Left forelimb (tissue), 1 donor: ENCODE data around the gene USF3.

ENCODE experiments used
- DNase-seq: peaks from one replicate; pipeline ENCODE4 v3.0.0-alpha.2; 2018; ENCODE audit warnings: low spot score

USF3 gene, protein sequence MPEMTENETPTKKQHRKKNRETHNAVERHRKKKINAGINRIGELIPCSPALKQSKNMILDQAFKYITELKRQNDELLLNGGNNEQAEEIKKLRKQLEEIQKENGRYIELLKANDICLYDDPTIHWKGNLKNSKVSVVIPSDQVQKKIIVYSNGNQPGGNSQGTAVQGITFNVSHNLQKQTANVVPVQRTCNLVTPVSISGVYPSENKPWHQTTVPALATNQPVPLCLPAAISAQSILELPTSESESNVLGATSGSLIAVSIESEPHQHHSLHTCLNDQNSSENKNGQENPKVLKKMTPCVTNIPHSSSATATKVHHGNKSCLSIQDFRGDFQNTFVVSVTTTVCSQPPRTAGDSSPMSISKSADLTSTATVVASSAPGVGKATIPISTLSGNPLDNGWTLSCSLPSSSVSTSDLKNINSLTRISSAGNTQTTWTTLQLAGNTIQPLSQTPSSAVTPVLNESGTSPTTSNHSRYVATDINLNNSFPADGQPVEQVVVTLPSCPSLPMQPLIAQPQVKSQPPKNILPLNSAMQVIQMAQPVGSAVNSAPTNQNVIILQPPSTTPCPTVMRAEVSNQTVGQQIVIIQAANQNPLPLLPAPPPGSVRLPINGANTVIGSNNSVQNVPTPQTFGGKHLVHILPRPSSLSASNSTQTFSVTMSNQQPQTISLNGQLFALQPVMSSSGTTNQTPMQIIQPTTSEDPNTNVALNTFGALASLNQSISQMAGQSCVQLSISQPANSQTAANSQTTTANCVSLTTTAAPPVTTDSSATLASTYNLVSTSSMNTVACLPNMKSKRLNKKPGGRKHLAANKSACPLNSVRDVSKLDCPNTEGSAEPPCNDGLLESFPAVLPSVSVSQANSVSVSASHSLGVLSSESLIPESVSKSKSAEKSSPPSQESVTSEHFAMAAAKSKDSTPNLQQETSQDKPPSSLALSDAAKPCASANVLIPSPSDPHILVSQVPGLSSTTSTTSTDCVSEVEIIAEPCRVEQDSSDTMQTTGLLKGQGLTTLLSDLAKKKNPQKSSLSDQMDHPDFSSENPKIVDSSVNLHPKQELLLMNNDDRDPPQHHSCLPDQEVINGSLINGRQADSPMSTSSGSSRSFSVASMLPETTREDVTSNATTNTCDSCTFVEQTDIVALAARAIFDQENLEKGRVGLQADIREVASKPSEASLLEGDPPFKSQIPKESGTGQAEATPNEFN (N-terminal part only)

GRCh38 chr3:113695786-113696645, at the start of gene USF3:
Gene USF3 (minus strand): TSS chr3:113696642. CDS start chr3:113674878, 21,764 bp downstream.
- DNase-seq: peak; percentile 88

DNA sequence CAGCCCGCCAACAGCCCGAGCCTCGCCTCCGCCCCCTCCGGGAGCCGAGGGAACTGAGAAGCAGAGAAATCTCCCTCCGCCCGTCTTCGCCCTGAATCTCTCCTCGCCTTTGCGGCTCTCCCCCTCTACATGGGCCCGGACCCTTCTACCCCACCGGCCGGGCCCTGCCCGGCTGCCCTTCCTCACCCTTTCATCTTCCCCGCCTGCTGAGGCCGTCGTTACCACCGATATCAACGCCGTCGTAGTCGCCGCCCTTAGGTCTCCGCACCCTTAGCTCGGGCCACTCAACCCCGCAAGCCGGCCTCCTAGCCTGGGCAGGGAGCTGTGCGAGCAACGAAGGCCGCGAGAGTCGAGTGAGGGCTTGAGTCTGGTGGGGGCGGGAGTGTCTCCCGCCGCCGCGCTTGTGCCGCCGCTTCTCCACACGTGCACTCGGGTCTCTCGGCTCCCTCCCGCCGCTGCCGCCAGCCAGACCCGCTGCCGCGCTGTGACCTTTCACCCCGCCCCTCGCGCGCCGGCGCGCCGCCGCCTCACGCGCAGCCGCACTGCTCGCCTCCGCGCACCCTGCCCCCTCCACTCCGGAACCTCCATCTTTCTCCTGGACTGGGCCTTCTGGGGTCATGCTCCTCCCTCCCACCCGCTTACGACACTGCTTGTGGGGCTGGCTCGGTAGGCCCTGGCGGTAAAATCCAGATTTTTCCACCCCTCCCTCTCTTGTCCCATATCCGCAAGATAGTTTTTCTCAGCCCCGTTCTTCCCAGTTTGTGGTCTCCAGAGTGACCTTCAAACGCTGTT, 49.5 kb upstream of the USF3 start, which contains the start of gene NAA50:
NAA50 (minus strand) TSS at position 494 of the 792 bp plus-strand sequence; CDS start at position 194, 300 bp downstream.
- peak; percentile 98 for DNase-seq

- peak; percentile 79 for DNase-seq
Observed at GRCh38 chr3:113744941-113745755, 48.7 kb upstream of the USF3 start.

DNA sequence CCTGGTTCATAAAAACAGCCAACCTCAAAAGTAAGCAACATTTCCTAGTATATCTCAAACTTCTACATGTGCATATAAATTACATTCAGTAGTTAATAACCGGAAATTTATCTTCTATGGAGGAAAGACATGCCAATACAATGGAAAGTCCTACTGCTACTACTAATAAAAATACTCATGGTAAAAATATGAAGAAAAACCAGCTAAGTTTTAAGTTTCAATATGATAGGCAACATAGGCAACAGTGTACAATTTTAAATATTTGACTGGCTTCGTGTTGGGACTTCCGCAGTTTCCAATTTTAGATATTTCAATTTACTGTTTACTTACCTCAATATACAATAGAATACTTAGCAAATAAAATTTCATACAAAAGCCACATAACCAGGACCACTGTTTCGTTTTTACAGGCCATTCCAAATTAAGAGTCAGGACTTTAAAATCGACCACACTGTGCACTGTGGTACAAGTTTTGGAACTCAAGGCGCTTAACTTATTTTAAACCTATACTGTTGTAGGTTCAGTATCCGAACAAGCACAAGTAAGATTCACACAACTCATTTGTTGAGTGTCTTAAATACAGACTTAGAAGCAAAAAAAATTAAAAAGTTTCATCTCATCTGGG, 46.7 kb upstream of the USF3 start:
- DNase-seq: no peak

GRCh38 chr3:113741620-113742019, 45.2 kb upstream of the USF3 start:
- DNase-seq: no peak

- no peak for DNase-seq
Observed at GRCh38 chr3:113741086-113741485, 44.6 kb upstream of the USF3 start.

GRCh38 chr3:113736548-113737089, 40.2 kb upstream of the USF3 start:
- no peak for DNase-seq

- DNase-seq: no peak
Observed at GRCh38 chr3:113731694-113732093, 35.3 kb upstream of the USF3 start.

- DNase-seq: no peak
Observed at GRCh38 chr3:113730550-113730949, 34.1 kb upstream of the USF3 start.

- no peak for DNase-seq
Observed at GRCh38 chr3:113728661-113729060, 32.2 kb upstream of the USF3 start.

DNA sequence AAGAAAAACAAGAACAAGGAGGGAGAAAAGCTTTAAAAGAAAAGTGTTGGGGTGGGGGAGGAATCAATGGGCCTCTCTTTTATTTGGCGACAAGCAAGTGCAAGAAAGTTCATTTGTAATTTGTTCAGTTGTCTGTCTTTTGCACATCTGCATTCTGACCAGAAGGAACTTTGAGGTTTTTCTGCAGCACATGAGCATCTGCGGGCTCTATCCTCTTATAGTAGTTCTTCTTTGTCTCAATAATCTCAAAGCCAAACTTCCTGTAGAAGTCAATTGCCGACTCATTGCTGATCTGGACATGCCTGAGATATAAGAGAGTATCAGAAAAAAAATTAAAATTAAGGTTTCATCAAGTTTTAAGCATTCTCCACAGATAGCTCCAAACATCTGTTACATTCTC, 25.2 kb upstream of the USF3 start:
- DNase-seq: no peak

- no peak for DNase-seq
Observed at GRCh38 chr3:113719758-113720157, 23.3 kb upstream of the USF3 start.

- DNase-seq: no peak
Observed at GRCh38 chr3:113719294-113719693, 22.9 kb upstream of the USF3 start.

DNA sequence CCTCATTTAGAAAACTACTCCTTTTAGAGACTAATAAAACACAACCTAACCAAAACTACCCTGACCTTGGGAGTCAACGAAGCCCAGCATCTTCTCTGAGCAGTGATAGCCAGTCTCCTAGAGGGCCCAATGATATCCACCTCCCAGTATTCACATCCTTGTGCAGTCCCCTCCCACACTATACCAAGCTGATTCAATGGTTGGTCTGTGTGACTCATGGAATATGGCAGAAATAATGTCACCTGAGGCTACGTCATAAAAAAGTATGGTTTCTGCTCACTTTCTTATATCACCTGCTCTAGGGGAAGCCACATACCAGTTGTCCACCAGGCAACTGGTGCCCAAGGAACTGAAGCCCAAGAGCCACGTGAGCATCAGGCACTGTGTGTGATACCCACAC, 21.4 kb upstream of the USF3 start:
- no peak for DNase-seq

DNA sequence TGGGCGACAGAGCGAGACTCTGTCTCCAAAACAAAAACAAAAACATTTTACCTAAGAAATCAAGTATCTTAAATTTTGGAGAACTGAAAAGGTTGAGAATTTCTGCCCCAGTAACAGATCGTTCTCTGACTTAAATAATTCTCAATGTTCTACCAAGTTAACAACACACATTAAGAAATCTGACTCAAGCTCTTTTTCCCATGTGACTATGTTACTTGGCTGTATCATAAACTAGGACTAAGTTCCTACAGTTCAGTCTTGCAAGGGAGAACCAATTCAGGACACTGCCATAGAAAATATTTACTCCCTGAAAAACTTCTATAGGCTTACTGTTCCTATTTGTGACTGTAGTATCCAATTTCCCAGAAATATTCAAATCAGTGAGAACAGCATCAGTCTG, 20.9 kb upstream of the USF3 start:
- no peak for DNase-seq

DNA sequence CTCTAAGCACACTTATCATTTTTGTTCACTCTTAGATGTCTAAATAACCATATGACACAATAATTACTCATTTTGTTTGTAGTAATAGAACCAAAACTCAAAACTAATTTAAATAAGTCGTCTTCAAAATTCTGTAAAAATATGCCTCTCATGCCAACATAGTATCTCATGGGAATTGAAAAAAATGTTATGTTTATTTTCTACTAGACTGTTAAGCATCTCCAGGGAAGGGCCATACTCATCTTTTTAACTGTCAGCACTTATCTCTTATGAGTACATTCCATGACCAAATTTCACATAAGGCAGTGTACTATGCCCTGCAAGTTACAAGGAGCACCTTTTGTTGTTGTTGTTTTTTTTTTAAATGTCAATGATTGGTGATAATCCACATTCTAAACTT, 18.3 kb upstream of the USF3 start:
- no peak for DNase-seq

- no peak for DNase-seq
Observed at GRCh38 chr3:113712129-113712528, 15.7 kb upstream of the USF3 start.

DNA sequence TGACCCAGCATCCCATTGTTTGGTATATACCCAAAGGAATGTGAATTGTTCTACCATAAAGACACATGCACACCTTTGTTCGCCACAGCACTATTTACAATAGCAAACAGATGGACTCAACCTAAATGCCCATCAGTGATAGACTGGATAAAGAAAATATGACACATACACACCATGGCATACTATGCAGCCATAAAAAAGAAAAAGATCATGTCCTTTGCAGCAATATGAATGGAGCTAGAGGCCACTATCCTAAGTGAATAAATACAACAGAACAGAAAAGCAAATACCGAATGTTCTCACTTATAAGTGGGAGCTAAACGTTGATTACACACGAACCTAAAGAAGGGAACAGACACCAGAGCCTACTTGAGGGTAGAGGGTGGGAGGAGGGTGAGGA, 11.4 kb upstream of the USF3 start:
- DNase-seq: no peak

- DNase-seq: no peak
Observed at GRCh38 chr3:113698956-113699355, 2.5 kb upstream of the USF3 start.
